NCI-H774 (cell line): ENCODE measurements around the gene POLD4.

Experiments used
- DNase-seq: peaks from one replicate; lab custom pipeline; 2025; lab: John Stamatoyannopoulos, UW

The POLD4 gene

GRCh38 chr11:67315325-67315909 lies 37.9 kb downstream of the POLD4 start:
- no peak for DNase-seq

GRCh38 chr11:67314218-67314617 lies 39.1 kb downstream of the POLD4 start:
- no peak for DNase-seq

GRCh38 chr11:67313125-67313890 lies 40.0 kb downstream of the POLD4 start:
- DNase-seq = no peak

GRCh38 chr11:67312187-67313021 lies 40.9 kb downstream of the POLD4 start:
- DNase-seq = no peak

GRCh38 chr11:67311556-67312082 lies 41.7 kb downstream of the POLD4 start:
- no peak for DNase-seq

GRCh38 chr11:67311051-67311555 lies 42.2 kb downstream of the POLD4 start:
- no peak for DNase-seq

- no peak for DNase-seq
Observed at GRCh38 chr11:67310246-67311050, 42.9 kb downstream of the POLD4 start.

GRCh38 chr11:67309661-67310061 lies 43.7 kb downstream of the POLD4 start:
- no peak for DNase-seq

GRCh38 chr11:67309166-67309565 lies 44.2 kb downstream of the POLD4 start:
- DNase-seq = no peak

GRCh38 chr11:67308031-67308866 lies 45.1 kb downstream of the POLD4 start:
- no peak for DNase-seq

- no peak for DNase-seq
Observed at GRCh38 chr11:67307545-67308001, 45.8 kb downstream of the POLD4 start.

GRCh38 chr11:67306769-67307544 lies 46.4 kb downstream of the POLD4 start:
- DNase-seq = no peak

- no peak for DNase-seq
Observed at GRCh38 chr11:67304511-67305113, 48.7 kb downstream of the POLD4 start.

GRCh38 chr11:67303835-67304411 lies 49.4 kb downstream of the POLD4 start:
- no peak for DNase-seq

- DNase-seq = peak; percentile 87
Observed at GRCh38 chr11:67303132-67303834, 50.1 kb downstream of the POLD4 start, which contains the start of gene SSH3. TSS of gene SSH3 (plus strand) at chr11:67303530. CDS start at chr11:67303626, 96 bp downstream.

GRCh38 chr11:67302571-67303131 lies 50.7 kb downstream of the POLD4 start:
- DNase-seq = peak; percentile 42

- no peak for DNase-seq
Observed at GRCh38 chr11:67301951-67302516, 51.3 kb downstream of the POLD4 start.
